WI38 (cell line): ENCODE results near the gene CEP162.

Experiments used
- H3K4me3 ChIP-seq: 2 replicates; pipeline ENCODE4 v1.5.1; 2011; ENCODE audit warnings: low read depth, mild to moderate bottlenecking, control low read depth, low read length
- TF ChIP-seq, protein P1 (sequence below): IDR thresholded peaks from 2 replicates; pipeline ENCODE4 v1.5.1; 2012; ENCODE audit warnings: low read depth, mild to moderate bottlenecking, control low read depth, low read length

CEP162 gene

DNA sequence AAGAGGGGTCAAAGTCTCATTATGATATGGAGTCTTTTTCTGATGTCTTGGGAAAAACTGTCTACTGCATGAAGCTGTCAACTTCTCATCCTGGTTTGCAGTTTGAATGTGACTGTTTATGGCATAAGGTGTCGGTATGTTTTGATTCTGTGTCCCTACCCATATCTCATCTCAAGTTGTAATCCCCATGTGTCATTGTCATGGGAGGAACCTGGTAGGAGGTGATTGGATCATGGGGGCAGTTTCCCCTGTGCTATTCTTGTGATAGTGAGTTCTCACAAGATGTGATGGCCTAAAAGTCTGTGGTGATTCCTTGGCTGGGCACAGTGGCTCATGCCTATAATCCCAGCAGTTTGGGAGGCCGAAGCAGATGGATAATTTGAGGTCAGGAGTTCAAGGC is 146.2 kb downstream of the CEP162 start:
- no peak overlapping the region for H3K4me3 ChIP-seq

DNA sequence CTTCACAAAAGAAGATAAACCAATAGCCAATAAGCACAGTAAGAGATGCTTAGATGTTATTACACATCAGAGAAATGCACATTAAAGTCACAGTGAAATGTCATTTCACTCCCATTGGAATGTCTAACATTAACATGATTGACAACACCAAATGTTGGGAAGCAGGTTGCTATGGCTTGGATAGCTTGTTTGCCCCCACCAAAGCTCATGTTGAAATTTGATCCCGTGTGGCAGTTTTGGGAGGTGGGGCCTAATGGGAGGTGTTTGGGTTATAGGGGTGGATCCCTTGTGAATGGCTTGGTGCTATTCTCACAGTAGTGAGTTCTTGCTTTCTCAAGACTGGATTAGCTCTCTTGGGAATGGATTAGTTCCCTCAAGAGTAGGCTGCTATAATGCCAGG is 149.1 kb downstream of the CEP162 start:
- TF ChIP-seq, protein P1, sequence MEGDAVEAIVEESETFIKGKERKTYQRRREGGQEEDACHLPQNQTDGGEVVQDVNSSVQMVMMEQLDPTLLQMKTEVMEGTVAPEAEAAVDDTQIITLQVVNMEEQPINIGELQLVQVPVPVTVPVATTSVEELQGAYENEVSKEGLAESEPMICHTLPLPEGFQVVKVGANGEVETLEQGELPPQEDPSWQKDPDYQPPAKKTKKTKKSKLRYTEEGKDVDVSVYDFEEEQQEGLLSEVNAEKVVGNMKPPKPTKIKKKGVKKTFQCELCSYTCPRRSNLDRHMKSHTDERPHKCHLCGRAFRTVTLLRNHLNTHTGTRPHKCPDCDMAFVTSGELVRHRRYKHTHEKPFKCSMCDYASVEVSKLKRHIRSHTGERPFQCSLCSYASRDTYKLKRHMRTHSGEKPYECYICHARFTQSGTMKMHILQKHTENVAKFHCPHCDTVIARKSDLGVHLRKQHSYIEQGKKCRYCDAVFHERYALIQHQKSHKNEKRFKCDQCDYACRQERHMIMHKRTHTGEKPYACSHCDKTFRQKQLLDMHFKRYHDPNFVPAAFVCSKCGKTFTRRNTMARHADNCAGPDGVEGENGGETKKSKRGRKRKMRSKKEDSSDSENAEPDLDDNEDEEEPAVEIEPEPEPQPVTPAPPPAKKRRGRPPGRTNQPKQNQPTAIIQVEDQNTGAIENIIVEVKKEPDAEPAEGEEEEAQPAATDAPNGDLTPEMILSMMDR: no peak

More for the DNA sequence above, 146.2 kb downstream of the CEP162 start:
- TF ChIP-seq, protein P1: no peak

DNA sequence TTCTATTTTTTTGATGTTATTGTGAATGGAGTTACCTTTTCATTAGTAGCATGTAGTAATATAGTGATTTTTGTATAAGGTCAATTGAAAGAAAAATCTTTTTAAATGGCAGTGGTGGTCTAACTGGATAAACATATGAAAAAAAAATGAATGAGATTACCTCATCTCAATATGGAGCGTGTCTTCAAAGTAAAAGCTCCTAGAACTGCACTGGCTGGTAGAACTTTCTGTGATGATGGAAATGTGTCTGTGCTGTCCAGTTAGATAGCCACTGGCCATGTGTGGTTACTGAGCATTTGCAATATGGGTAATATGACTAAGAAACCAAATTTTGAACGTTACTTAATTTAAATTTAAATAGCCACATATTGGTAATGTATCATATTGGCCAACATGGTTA is 149.8 kb downstream of the CEP162 start:
- no peak overlapping the region for H3K4me3 ChIP-seq
- TF ChIP-seq, protein P1: no peak

More for the DNA sequence above, 149.1 kb downstream of the CEP162 start:
- no peak overlapping the region for H3K4me3 ChIP-seq

DNA sequence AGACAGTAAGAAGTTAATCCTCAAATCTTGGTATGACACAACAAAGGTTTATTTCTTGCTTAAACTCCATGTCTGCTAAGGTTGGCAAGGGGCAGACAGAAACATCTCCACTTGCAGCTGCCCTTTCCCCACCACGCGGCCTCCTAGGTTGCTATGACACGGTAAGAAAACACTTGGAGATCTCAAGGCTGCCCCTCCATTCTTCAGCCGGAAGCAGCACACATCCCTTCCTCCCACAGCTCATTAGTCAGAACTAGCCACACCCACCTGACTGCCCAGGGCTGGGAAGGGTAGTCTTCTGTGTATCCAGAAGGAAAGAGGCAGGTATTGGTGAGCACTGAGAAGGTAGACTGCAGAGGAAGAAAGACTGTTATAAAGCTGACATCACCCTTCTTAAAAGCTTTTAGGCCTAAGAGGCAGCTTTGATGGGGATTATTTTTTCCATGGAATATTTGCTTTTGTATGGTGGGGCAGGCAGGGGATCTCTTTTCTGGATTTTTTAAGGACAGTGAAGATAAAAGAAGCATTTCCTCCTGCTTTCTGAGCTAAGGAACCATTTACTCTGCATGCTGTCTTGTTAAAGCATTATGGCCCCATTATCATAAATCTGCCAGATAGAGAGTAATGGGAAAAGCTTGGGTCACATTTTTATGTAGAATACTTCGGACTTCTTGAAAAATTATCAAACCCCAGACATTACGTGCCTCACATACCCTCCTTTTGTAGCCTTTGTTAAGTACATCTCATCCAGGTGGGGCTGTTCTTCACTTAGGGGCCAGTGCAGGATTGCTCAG is 152.3 kb downstream of the CEP162 start:
- TF ChIP-seq, protein P1: no peak
- no peak overlapping the region for H3K4me3 ChIP-seq
